ENCODE measurements around the gene JSRP1. TPM values are rescaled to one million over a fixed set of nuclear protein-coding genes. Genes with fewer than 3 reads are reported as not detected.

JSRP1 gene
- total and polyA plus RNA-seq, 2 experiments from 2014 or later: 2.4 to 3.1 TPM

- TF ChIP-seq REST (IDR thresholded peaks at IDR 0.05; ENCODE audit: unreplicated experiment) (no peak), POLR2AphosphoS5 (IDR thresholded peaks at IDR 0.05; ENCODE audit: low read depth) (no peak)
Measured at GRCh38 chr19:2277138-2277537, 20.9 kb upstream of the JSRP1 start (continued).

GRCh38 chr19:2276429-2276986, 20.3 kb upstream of the JSRP1 start:
- no peak overlapping the region for H3K4me3 Mint-ChIP-seq
- 0 out of 2 replicates have a peak, but pooled peaks cover under 1% of the 10 kb centered on the region for H3K27me3 ChIP-seq (ENCODE audit: insufficient read depth)
- DNase-seq (ENCODE audit: low spot score) (no peak), ATAC-seq (no peak)
- H3K27me3 Mint-ChIP-seq (ENCODE audit: insufficient read depth, low read depth, poor library complexity): peaks cover 21% of the 10 kb centered on the region
- peaks cover 15% of the 10 kb centered on the region for H3K4me1 ChIP-seq (ENCODE audit: insufficient read depth)
- peaks cover 25% of the 10 kb centered on the region for H3K79me2 ChIP-seq (replicated peaks; ENCODE audit: insufficient read depth)
- peaks cover 7% of the 10 kb centered on the region; the same call in 2 of the 3 replicates for H3K9me3 Mint-ChIP-seq
- peaks cover 31% of the 10 kb centered on the region for H3K36me3 Mint-ChIP-seq (ENCODE audit: low read depth)
- H3K4me3 ChIP-seq: no peak overlapping the region
- H3F3A ChIP-seq (replicated peaks; ENCODE audit: low read depth): peaks cover 36% of the 10 kb centered on the region
- no peaks in the 10 kb centered on the region for H3K9me2 ChIP-seq (ENCODE audit: insufficient read depth)
- H3K36me3 ChIP-seq (ENCODE audit: insufficient read depth): peaks cover 4% of the 10 kb centered on the region; the same call in 1 of the 2 replicates
- H3K4me2 ChIP-seq: no peak overlapping the region
- H3K27ac Mint-ChIP-seq: no peak overlapping the region
- H3K4me1 Mint-ChIP-seq: peaks cover 22% of the 10 kb centered on the region
- no peak overlapping the region for H3K27ac ChIP-seq (ENCODE audit: low read depth)
- no peak overlapping the region for H2AFZ ChIP-seq
- H4K20me1 ChIP-seq (replicated peaks; ENCODE audit: insufficient read depth): peaks cover 21% of the 10 kb centered on the region
- TF ChIP-seq STAT1 (IDR thresholded peaks at IDR 0.05; ENCODE audit: unreplicated experiment) (no peak), POLR2AphosphoS5 (IDR thresholded peaks at IDR 0.05; ENCODE audit: low read depth) (no peak), REST (IDR thresholded peaks at IDR 0.05; ENCODE audit: unreplicated experiment) (no peak), EZH2 (IDR thresholded peaks at IDR 0.05; ENCODE audit: low read depth, unreplicated experiment) (no peak), ZNF462 (CRISPR knock-in tag; IDR thresholded peaks at IDR 0.05) (no peak), ETS1 (IDR thresholded peaks at IDR 0.05) (no peak), JUNB (IDR thresholded peaks at IDR 0.05; ENCODE audit: unreplicated experiment) (no peak)

Measured in GM23338 (cell line).